GM19023 (cell line): ENCODE measurements around the gene ZNF423.

Experiments
- ATAC-seq: cut with Tn5 transposase; IDR thresholded peaks from one replicate; pipeline ENCODE4 v1.9.1; 2021; ENCODE audit warnings: mild to moderate bottlenecking, moderate library complexity; ENCODE audit not compliant: unreplicated experiment

ZNF423 gene

GRCh38 chr16:49632086-49632794 lies 223.7 kb downstream of the ZNF423 start:
- no peak for ATAC-seq

- no peak for ATAC-seq
These were observed 224.5 kb downstream of the ZNF423 start for GRCh38 chr16:49631187-49632041.

- ATAC-seq, result no peak
These were observed 225.1 kb downstream of the ZNF423 start for GRCh38 chr16:49630783-49631182.

GRCh38 chr16:49629851-49630250 lies 226.1 kb downstream of the ZNF423 start:
- ATAC-seq, result no peak

GRCh38 chr16:49628148-49628547 lies 227.8 kb downstream of the ZNF423 start:
- ATAC-seq, result no peak

GRCh38 chr16:49625311-49626065 lies 230.4 kb downstream of the ZNF423 start:
- ATAC-seq, result no peak

- no peak for ATAC-seq
These were observed 232.2 kb downstream of the ZNF423 start for GRCh38 chr16:49623501-49624266.

GRCh38 chr16:49622421-49623402 lies 233.2 kb downstream of the ZNF423 start:
- ATAC-seq, result no peak

GRCh38 chr16:49622084-49622390 lies 233.9 kb downstream of the ZNF423 start:
- no peak for ATAC-seq

GRCh38 chr16:49621241-49622083 lies 234.4 kb downstream of the ZNF423 start:
- no peak for ATAC-seq

- ATAC-seq, result no peak
These were observed 235.1 kb downstream of the ZNF423 start for GRCh38 chr16:49620869-49621240.

- no peak for ATAC-seq
These were observed 235.6 kb downstream of the ZNF423 start for GRCh38 chr16:49620158-49620868.

- ATAC-seq, result no peak
These were observed 236.1 kb downstream of the ZNF423 start for GRCh38 chr16:49619811-49620157.

GRCh38 chr16:49618955-49619354 lies 237.0 kb downstream of the ZNF423 start:
- no peak for ATAC-seq

GRCh38 chr16:49617710-49618330 lies 238.1 kb downstream of the ZNF423 start:
- ATAC-seq, result no peak

- no peak for ATAC-seq
These were observed 238.8 kb downstream of the ZNF423 start for GRCh38 chr16:49617016-49617629.

- no peak for ATAC-seq
These were observed 240.3 kb downstream of the ZNF423 start for GRCh38 chr16:49615576-49615975.
